Measurements from ENCODE around the gene FAM200B.

Gene FAM200B

GRCh38 chr4:15735536-15735935 is 53.9 kb downstream of the FAM200B start:
- in situ Hi-C loops (cut with HindIII; ENCODE audit: low sequenced_read_pairs), result no loop called here
- no peak overlapping the region for H3K4me3 ChIP-seq (ENCODE audit: low read depth, low read length)
- TF ChIP-seq CTCF (IDR thresholded peaks at IDR 0.05; ENCODE audit: low read depth, low read length, missing control alignments), result no peak
- DNase-seq (ENCODE audit: low read depth), result no peak

- in situ Hi-C loops (cut with HindIII; ENCODE audit: low sequenced_read_pairs), result no loop called here
- TF ChIP-seq CTCF (IDR thresholded peaks at IDR 0.05; ENCODE audit: low read depth, low read length, missing control alignments), result no peak
Observed at GRCh38 chr4:15736514-15737050, 55.0 kb downstream of the FAM200B start.

GRCh38 chr4:15737255-15737654 is 55.6 kb downstream of the FAM200B start:
- TF ChIP-seq CTCF (IDR thresholded peaks at IDR 0.05; ENCODE audit: low read depth, low read length, missing control alignments), result no peak
- no peak overlapping the region for H3K4me3 ChIP-seq (ENCODE audit: low read depth, low read length)
- no peak for DNase-seq (ENCODE audit: low read depth)
- in situ Hi-C loops (cut with HindIII; ENCODE audit: low sequenced_read_pairs), result no loop called here

More at GRCh38 chr4:15736514-15737050, 55.0 kb downstream of the FAM200B start:
- H3K4me3 ChIP-seq (ENCODE audit: low read depth, low read length), result no peak overlapping the region
- no peak for DNase-seq (ENCODE audit: low read depth)

- no peak for DNase-seq (ENCODE audit: low read depth)
- in situ Hi-C loops (cut with HindIII; ENCODE audit: low sequenced_read_pairs), result no loop called here
- TF ChIP-seq CTCF (IDR thresholded peaks at IDR 0.05; ENCODE audit: low read depth, low read length, missing control alignments), result no peak
- no peak overlapping the region for H3K4me3 ChIP-seq (ENCODE audit: low read depth, low read length)
Observed at GRCh38 chr4:15738877-15739276, 57.2 kb downstream of the FAM200B start.

Measured in astrocyte of the cerebellum (primary cell).